AG04449 (cell line): ENCODE results near the gene DHRS3.

Source experiments
- CTCF ChIA-PET: fragments of 350-600 bp; formaldehyde crosslinking; extraction: SDS; loops from one replicate; lab custom pipeline; 2021; ENCODE audit warnings: antibody characterized with exemption; lab: Yijun Ruan, JAX
- POLR2A ChIA-PET: fragments of 400-600, 350-600 bp; formaldehyde crosslinking; extraction: SDS; loops from one replicate; lab custom pipeline; 2020; ENCODE audit warnings: antibody characterized with exemption, inconsistent platforms; lab: Yijun Ruan, JAX
- DNase-seq: peaks from one replicate; pipeline ENCODE4 v3.0.0-alpha.2; 2010; ENCODE audit warnings: low read depth, low spot score
- H3K4me3 ChIP-seq: 2 replicates; pipeline ENCODE4 v1.5.1; 2011; ENCODE audit warnings: low read depth, mild to moderate bottlenecking, control low read depth, low read length
- CTCF ChIP-seq: IDR thresholded peaks from one replicate; pipeline ENCODE4 v1.5.1; 2011; ENCODE audit warnings: mild to moderate bottlenecking, moderate library complexity, low read length, control low read depth, inconsistent platforms; ENCODE audit not compliant: insufficient read depth; ENCODE audit errors: missing control alignments

DHRS3 gene

GRCh38 chr1:12617901-12618660 lies at the start of gene DHRS3:
DHRS3 (minus strand) TSS chr1:12618210; CDS start chr1:12617348, 862 bp downstream.
- TF ChIP-seq CTCF, result no peak
- CTCF ChIA-PET, result interaction anchor here (0.8 to 7.7 kb wide), 23 partner anchors 8 to 595 kb away, joined by 3 to 86 read pairs (median 4); no protein-coding TSS in a partner anchor
- peak within 1 kb of the TSS; percentile 82 for H3K4me3 ChIP-seq
- no peak for DNase-seq
- POLR2A ChIA-PET, result interaction anchor here (0.5 to 2.1 kb wide), 6 partner anchors 13 to 340 kb away, joined by 3 to 21 read pairs (median 4); no protein-coding TSS in a partner anchor

- no peak overlapping the region for H3K4me3 ChIP-seq
- no peak for TF ChIP-seq CTCF
- ChIA-PET POLR2A (interaction anchor here (0.6 kb wide), 1 partner anchor 286 kb away, joined by 3 read pairs; no protein-coding TSS in a partner anchor), CTCF (interaction anchor here (1.2 to 1.3 kb wide), 2 partner anchors 352 to 353 kb away, joined by 4 to 5 read pairs; no protein-coding TSS in a partner anchor)
- no peak for DNase-seq
Observed at GRCh38 chr1:12666141-12666735, 48.2 kb upstream of the DHRS3 start.

GRCh38 chr1:12665511-12665910 lies 47.5 kb upstream of the DHRS3 start:
- no peak for DNase-seq
- ChIA-PET POLR2A (no interaction called here), CTCF (interaction anchor here (1.2 kb wide), 1 partner anchor 351 kb away, joined by 5 read pairs; no protein-coding TSS in a partner anchor)
- no peak for TF ChIP-seq CTCF
- no peak overlapping the region for H3K4me3 ChIP-seq

GRCh38 chr1:12662556-12662955 lies 44.5 kb upstream of the DHRS3 start:
- TF ChIP-seq CTCF, result no peak
- H3K4me3 ChIP-seq, result no peak overlapping the region
- ChIA-PET POLR2A (no interaction called here), CTCF (interaction anchor here (1.6 kb wide), 1 partner anchor 348 kb away, joined by 4 read pairs; no protein-coding TSS in a partner anchor)
- no peak for DNase-seq

GRCh38 chr1:12661606-12662219 lies 43.7 kb upstream of the DHRS3 start:
- no peak for TF ChIP-seq CTCF
- DNase-seq, result no peak
- POLR2A ChIA-PET, result no interaction called here
- H3K4me3 ChIP-seq, result no peak overlapping the region
- CTCF ChIA-PET, result interaction anchor here (1.6 to 6.6 kb wide), 4 partner anchors 347 to 389 kb away, joined by 4 to 209 read pairs (median 63); no protein-coding TSS in a partner anchor
